ENCODE data around the gene APP. TPM values are rescaled to one million over a fixed set of nuclear protein-coding genes. Genes with fewer than 3 reads are reported as not detected.
"Not testable (repeated sequence)": the region's sequence is repeated elsewhere in the genome, so short reads cannot be mapped to it uniquely, and the experiment has no call there.

The APP gene
- total and polyA plus RNA-seq, 7 donors: 71.7 to 355 (median 270) TPM

DNA sequence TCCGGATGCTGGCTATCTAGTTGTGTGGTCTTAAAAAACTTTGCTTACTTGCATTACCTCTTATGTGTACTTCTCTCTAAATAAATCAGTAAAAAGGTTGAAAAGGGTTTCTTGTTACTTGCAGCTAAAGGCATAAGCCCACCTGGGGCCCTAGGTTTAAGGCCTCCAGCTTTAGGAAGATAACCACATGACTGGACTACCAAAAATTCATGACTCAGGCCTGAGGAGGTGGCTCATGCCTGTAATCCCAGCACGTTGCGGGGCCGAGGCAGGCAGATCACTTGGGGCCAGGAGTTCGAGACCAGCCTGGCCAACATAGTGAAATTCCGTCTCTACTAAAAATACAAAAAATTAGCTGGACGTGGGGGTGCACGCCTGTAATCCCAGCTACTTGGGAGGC, 142.9 kb downstream of the APP start:
- peaks cover 0 to 34% (median 26%) of the 10 kb centered on the region in 4 donors for H3K4me1 ChIP-seq
- no peaks in the 10 kb centered on the region for H3K9me3 ChIP-seq
- H3K27ac ChIP-seq: no peak overlapping the region
- H3K27me3 ChIP-seq: no peaks in the 10 kb centered on the region
- WGBS, 2 donors: 96% methylated on average over 8 of the region's 8 CpGs
- TF ChIP-seq EP300 (IDR thresholded peaks at IDR 0.05) (no peak), POLR2A (IDR thresholded peaks at IDR 0.05) (no peak), POLR2AphosphoS5 (IDR thresholded peaks at IDR 0.05) (no peak), CTCF (IDR thresholded peaks at IDR 0.05) (no peak)
- no peak overlapping the region for H3K4me3 ChIP-seq
- no peaks in the 10 kb centered on the region for H3K36me3 ChIP-seq
- intact Hi-C loops (cut with DNase I): no loop called here
- no peak for DNase-seq

- Histone ChIP-seq H3K36me3 (peaks cover 0 to 10% (median 6%) of the 10 kb centered on the region in 4 donors), H3K27ac (peak overlapping the region in 1 of 4 donors; percentile 2), H3K4me3 (no peak overlapping the region), H3K27me3 (no peaks in the 10 kb centered on the region), H3K9me3 (no peaks in the 10 kb centered on the region), H3K4me1 (peaks cover 0 to 31% (median 24%) of the 10 kb centered on the region in 4 donors)
- intact Hi-C loops (cut with DNase I): no loop called here
- TF ChIP-seq POLR2AphosphoS5 (IDR thresholded peaks at IDR 0.05) (peak in 1 of 4 donors; percentile 9), EP300 (IDR thresholded peaks at IDR 0.05) (no peak), POLR2A (IDR thresholded peaks at IDR 0.05) (no peak), CTCF (IDR thresholded peaks at IDR 0.05) (no peak)
- 16 to 55% methylated on average over 9 of the region's 9 CpGs for WGBS, 2 donors
- no peak for DNase-seq
Measured at GRCh38 chr21:26025536-26026512, 144.7 kb downstream of the APP start.

DNA sequence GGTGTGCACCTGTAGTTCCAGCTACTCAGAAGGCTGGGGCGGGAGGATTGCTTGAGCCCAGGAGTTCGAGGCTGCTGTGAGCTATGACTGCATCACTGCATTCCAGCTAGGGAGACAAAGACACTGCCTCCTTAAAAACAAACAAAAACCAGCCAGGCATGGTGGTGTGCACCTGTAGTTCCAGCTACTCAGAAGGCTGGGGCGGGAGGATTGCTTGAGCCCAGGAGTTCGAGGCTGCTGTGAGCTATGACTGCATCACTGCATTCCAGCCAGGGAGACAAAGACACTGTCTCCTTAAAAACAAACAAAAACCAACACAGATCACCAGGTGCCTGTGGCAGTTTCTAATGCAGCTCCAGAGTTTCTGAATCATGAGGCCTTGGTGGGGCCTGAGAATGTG, 147.2 kb downstream of the APP start:
- Histone ChIP-seq H3K36me3 (peaks cover 0 to 10% (median 6%) of the 10 kb centered on the region in 4 donors), H3K4me1 (peaks cover 0 to 26% (median 23%) of the 10 kb centered on the region in 4 donors)
- H3K9me3 ChIP-seq; intact Hi-C loops (cut with DNase I); H3K27me3 ChIP-seq; H3K27ac ChIP-seq; DNase-seq; H3K4me3 ChIP-seq: not testable (repeated sequence)
- 89 to 91% methylated on average over 4 of the region's 4 CpGs for WGBS, 2 donors

GRCh38 chr21:26022598-26023337, 147.8 kb downstream of the APP start:
- 98% methylated on average over 6 of the region's 6 CpGs for WGBS, 2 donors
- DNase-seq; intact Hi-C loops (cut with DNase I): not testable (repeated sequence)

GRCh38 chr21:26020510-26020909, 150.1 kb downstream of the APP start:
- no peak for DNase-seq
- Histone ChIP-seq H3K27ac (no peak overlapping the region), H3K36me3 (peaks cover 0 to 10% (median 6%) of the 10 kb centered on the region in 4 donors), H3K4me3 (no peak overlapping the region), H3K27me3 (no peaks in the 10 kb centered on the region), H3K9me3 (no peaks in the 10 kb centered on the region), H3K4me1 (peaks cover 0 to 8% (median 5%) of the 10 kb centered on the region in 4 donors)
- TF ChIP-seq EP300 (IDR thresholded peaks at IDR 0.05) (no peak), POLR2A (IDR thresholded peaks at IDR 0.05) (no peak), POLR2AphosphoS5 (IDR thresholded peaks at IDR 0.05) (no peak), CTCF (IDR thresholded peaks at IDR 0.05) (no peak)
- intact Hi-C loops (cut with DNase I): no loop called here
- 75 to 79% methylated on average over 1 of the region's 1 CpG for WGBS, 2 donors

More at GRCh38 chr21:26022598-26023337, 147.8 kb downstream of the APP start:
- H3K27me3 ChIP-seq, H3K9me3 ChIP-seq, H3K4me3 ChIP-seq, H3K27ac ChIP-seq: not testable (repeated sequence)
- Histone ChIP-seq H3K4me1 (peaks cover 0 to 26% (median 23%) of the 10 kb centered on the region in 4 donors), H3K36me3 (peaks cover 0 to 10% (median 6%) of the 10 kb centered on the region in 4 donors)
